Measurements from ENCODE around the gene HOXB3.

Gene HOXB3

DNA sequence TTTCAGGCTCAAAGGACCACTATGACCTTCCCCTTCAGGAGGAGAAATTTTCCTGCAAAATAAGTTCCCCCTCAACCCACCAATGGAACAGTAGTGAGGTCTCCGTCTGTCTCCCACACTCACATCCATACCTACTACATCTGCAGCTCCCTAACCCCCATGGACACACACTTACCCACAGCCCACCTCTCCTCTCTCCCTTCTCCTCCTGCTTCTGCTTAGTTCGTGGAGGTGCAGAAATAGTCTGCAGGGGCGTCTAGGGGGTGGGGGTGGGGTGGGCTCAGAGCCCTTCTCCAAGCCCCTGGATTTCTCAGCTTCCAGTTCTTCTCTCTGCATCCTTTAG, 20.8 kb downstream of the HOXB3 start:
- DNase-seq = no peak
- H3K9me3 Mint-ChIP-seq = no peaks in the 10 kb centered on the region
- peaks cover 5% of the 10 kb centered on the region for H3K27me3 Mint-ChIP-seq
- no peaks in the 10 kb centered on the region for H3K36me3 Mint-ChIP-seq (ENCODE audit: low read depth)
- H3K4me1 Mint-ChIP-seq (ENCODE audit: low read depth) = peaks cover 7% of the 10 kb centered on the region
- no peak overlapping the region for H3K4me3 Mint-ChIP-seq
- no peak overlapping the region for H3K27ac Mint-ChIP-seq

GRCh38 chr17:48568499-48569239, 21.4 kb downstream of the HOXB3 start:
- Mint-ChIP-seq H3K36me3 (ENCODE audit: low read depth) (no peaks in the 10 kb centered on the region), H3K4me1 (ENCODE audit: low read depth) (peaks cover 10% of the 10 kb centered on the region), H3K9me3 (no peaks in the 10 kb centered on the region), H3K4me3 (peak overlapping the region; percentile 29), H3K27me3 (peaks cover 5% of the 10 kb centered on the region), H3K27ac (no peak overlapping the region)
- DNase-seq = no peak

DNA sequence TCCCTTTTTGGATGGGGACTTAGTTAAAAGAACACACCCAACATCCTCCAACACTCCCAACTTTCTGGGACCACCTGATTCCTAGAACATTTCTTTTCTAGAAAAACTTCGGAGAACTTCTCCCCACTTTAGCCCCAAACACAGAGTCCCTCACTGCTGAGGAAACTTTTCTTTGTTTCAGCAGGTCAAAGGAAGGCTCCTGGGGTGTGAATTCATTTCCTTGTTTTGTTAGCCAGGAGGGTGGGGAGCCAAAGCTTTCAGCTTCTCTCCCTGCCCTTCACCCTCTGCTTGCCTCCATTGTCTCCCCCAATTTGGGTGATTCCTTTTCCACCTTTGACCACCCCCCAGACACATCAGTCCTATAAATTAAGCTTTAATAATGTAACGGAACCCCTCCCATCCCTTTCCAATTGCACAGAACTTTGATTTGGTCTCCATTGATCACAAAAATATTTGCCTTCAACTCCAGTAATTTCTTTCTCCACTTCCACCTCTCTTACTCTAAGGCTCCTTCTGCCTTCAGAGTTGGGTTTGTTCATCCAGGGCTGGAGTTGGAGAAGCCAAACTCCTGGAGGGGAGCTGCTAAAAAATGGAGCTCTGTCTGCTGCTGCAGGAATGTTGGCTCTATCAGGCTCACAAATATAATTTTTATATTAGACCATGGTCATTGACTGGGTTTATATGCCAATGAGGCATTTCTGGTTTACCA, 22.2 kb downstream of the HOXB3 start:
- H3K27ac Mint-ChIP-seq = no peak overlapping the region
- no peaks in the 10 kb centered on the region for H3K9me3 Mint-ChIP-seq
- no peak for DNase-seq
- H3K36me3 Mint-ChIP-seq (ENCODE audit: low read depth) = no peaks in the 10 kb centered on the region
- H3K4me1 Mint-ChIP-seq (ENCODE audit: low read depth) = peaks cover 10% of the 10 kb centered on the region
- H3K4me3 Mint-ChIP-seq = no peak overlapping the region
- H3K27me3 Mint-ChIP-seq = peaks cover 14% of the 10 kb centered on the region

- Mint-ChIP-seq H3K27me3 (peaks cover 20% of the 10 kb centered on the region), H3K4me1 (ENCODE audit: low read depth) (peaks cover 10% of the 10 kb centered on the region), H3K4me3 (no peak overlapping the region), H3K9me3 (no peaks in the 10 kb centered on the region), H3K27ac (no peak overlapping the region), H3K36me3 (ENCODE audit: low read depth) (no peaks in the 10 kb centered on the region)
- DNase-seq = no peak
Measured at GRCh38 chr17:48567209-48567608, 22.8 kb downstream of the HOXB3 start.

- no peak overlapping the region for H3K27ac Mint-ChIP-seq
- peaks cover 22% of the 10 kb centered on the region for H3K27me3 Mint-ChIP-seq
- H3K4me1 Mint-ChIP-seq (ENCODE audit: low read depth) = peaks cover 10% of the 10 kb centered on the region
- DNase-seq = no peak
- H3K36me3 Mint-ChIP-seq (ENCODE audit: low read depth) = no peaks in the 10 kb centered on the region
- H3K4me3 Mint-ChIP-seq = no peak overlapping the region
- H3K9me3 Mint-ChIP-seq = no peaks in the 10 kb centered on the region
Measured at GRCh38 chr17:48566717-48567116, 23.3 kb downstream of the HOXB3 start.

DNA sequence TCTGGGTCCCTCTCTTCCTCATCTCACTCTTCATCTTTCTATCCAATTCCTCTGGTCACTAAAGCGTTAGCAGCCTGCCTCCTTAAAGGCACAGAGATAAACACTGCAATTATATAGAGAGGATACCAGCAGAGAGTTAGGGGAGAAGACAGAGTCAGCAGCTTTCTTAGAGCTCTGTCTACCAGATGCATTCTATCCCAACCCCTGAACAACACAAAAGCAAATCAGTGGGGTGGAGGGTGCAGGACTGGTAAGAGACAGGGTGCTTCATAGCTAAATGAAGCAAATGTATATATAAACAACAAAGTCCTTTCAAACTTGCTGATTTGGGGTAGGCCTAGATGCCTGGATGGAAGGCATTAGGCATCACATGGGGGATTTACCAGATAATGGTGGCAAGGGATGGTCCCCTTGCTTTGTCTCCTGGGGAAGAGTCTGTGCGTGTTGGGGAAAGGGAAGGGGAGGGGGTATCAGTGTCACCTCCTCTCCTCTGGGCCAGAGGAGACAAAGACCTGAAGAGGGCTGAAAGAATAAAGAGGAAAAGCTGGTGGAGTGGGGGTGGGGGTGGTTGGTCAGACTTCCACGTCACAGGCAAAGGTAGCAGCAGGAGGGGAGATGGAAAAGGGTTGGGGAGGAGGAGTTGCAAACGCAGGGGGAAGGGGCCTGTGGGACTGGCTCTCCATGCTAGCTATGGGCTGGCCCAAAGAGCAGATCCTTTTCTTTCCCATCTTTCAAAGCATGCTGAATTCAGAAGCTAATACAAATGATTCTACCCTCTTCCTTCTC, 23.9 kb downstream of the HOXB3 start:
- no peak overlapping the region for H3K27ac Mint-ChIP-seq
- H3K36me3 Mint-ChIP-seq (ENCODE audit: low read depth) = no peaks in the 10 kb centered on the region
- no peak overlapping the region for H3K4me3 Mint-ChIP-seq
- no peaks in the 10 kb centered on the region for H3K9me3 Mint-ChIP-seq
- H3K4me1 Mint-ChIP-seq (ENCODE audit: low read depth) = peaks cover 10% of the 10 kb centered on the region
- DNase-seq = no peak
- peaks cover 26% of the 10 kb centered on the region for H3K27me3 Mint-ChIP-seq

DNA sequence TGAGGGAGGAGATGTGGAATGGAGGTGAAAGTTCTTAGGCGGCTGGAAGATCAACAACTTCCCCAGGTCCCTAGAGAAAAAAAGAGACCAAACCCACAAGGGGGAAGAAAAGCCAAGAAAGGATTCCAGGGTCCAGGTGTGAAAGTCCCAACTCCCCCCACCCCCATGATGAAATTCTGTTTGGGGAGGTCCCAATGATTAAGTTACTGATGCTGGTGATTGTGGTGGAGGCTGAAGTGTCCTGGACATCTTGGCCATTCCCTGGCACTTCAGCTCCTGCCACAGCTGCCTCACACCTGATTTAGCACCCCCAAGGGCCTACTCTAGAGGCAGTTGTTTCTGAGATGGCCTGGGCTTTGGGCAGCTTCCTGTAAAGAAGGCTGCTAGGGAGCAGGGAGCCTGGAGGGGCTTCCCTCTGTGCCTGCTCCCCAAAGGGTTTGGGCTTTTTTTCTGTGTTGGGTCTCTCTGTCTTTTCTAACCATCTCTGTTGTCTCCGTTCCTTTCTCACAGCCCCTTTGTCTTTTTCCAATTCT, 25.0 kb downstream of the HOXB3 start:
- DNase-seq = no peak
- Mint-ChIP-seq H3K27ac (no peak overlapping the region), H3K4me3 (no peak overlapping the region), H3K4me1 (ENCODE audit: low read depth) (peaks cover 10% of the 10 kb centered on the region), H3K9me3 (no peaks in the 10 kb centered on the region), H3K36me3 (ENCODE audit: low read depth) (no peaks in the 10 kb centered on the region), H3K27me3 (peaks cover 24% of the 10 kb centered on the region)

DNA sequence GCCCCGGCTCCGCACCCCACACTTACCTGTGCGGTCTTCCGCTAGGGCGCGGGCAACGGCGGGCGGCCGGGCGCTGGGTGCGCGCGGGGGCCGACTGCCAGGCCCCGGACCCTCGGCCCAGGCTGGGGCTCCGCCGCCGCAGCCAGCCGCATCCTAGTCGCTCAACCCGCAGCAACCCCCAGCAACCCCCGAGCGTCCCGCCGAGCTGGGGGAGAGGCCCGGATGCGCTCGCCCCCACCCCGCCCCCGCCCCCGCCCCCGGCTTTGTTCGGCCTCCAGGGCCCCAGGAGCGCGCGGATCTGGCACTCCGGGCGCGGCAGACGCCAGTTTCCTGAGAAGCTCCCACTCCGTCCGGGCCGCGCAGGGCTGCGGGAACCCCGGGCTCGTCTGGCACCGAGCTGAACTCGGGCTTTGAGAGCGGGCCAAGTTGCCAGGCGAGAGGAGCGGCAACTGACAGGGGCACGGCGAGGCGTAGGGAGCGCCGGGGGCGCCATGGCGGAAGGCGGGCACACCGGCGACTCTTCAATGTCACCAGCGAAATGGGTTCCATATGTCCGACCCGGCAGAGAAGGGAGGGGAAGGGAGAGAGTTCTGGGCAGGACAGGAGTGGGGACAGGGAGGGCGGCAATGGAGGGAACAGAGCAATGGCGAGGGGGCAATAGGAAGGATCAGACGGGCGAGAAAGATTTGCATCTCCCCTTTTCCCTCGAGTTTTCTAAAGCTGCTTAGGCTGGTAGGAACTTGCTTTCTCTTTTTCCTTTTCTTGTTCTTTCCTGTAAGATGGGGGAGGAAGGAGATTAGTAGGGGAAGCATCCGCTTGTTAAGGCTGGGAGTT, 25.6 kb downstream of the HOXB3 start:
- no peaks in the 10 kb centered on the region for H3K36me3 Mint-ChIP-seq (ENCODE audit: low read depth)
- no peak for DNase-seq
- peaks cover 23% of the 10 kb centered on the region for H3K27me3 Mint-ChIP-seq
- H3K4me3 Mint-ChIP-seq = peak overlapping the region; percentile 51
- H3K9me3 Mint-ChIP-seq = no peaks in the 10 kb centered on the region
- peaks cover 10% of the 10 kb centered on the region for H3K4me1 Mint-ChIP-seq (ENCODE audit: low read depth)
- no peak overlapping the region for H3K27ac Mint-ChIP-seq

DNA sequence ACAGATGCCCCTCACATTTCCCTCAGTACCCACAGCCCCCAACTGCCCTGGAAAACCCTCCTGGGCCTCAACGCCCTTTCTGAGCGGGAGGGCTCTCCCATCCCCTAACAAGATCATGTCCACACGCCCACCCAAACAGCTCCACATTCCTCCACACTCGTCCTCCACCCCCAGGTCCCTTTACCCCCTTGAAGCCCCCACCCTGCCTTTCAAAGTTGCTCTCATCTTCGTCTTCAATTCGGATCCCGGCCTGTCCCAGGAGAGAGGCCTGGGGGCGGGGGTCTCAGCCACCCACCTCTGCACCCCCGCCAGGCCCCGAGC, 26.2 kb downstream of the HOXB3 start:
- Mint-ChIP-seq H3K27ac (no peak overlapping the region), H3K4me1 (ENCODE audit: low read depth) (peaks cover 10% of the 10 kb centered on the region), H3K36me3 (ENCODE audit: low read depth) (no peaks in the 10 kb centered on the region), H3K27me3 (peaks cover 26% of the 10 kb centered on the region), H3K9me3 (no peaks in the 10 kb centered on the region), H3K4me3 (no peak overlapping the region)
- no peak for DNase-seq

DNA sequence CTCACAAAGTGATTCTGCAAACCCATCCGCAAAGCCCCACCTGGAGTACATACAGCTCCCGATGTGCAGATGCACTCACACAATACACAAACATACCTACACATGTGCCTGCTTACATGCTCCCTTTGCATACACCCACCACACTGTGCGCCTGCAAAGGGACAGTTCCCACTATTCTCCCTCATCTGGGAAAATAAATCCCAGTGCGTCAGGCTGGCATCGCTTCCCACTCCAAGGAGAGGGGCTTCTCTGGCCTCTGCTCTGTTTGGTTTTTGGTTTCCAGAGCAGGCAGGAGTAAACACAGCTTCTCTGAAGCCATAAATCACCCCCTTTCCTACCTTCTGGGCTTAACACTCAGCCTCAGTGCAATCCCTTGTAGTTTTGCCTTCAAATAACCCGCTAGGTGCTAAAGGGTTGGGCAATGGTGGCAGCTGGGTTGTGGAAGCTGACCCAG, 26.6 kb downstream of the HOXB3 start:
- peaks cover 30% of the 10 kb centered on the region for H3K27me3 Mint-ChIP-seq
- H3K36me3 Mint-ChIP-seq (ENCODE audit: low read depth) = no peaks in the 10 kb centered on the region
- no peaks in the 10 kb centered on the region for H3K9me3 Mint-ChIP-seq
- peaks cover 9% of the 10 kb centered on the region for H3K4me1 Mint-ChIP-seq (ENCODE audit: low read depth)
- DNase-seq = no peak
- H3K4me3 Mint-ChIP-seq = no peak overlapping the region
- no peak overlapping the region for H3K27ac Mint-ChIP-seq

GRCh38 chr17:48562934-48563333, 27.1 kb downstream of the HOXB3 start:
- Mint-ChIP-seq H3K27me3 (peaks cover 34% of the 10 kb centered on the region), H3K4me1 (ENCODE audit: low read depth) (peaks cover 6% of the 10 kb centered on the region), H3K4me3 (no peak overlapping the region)

DNA sequence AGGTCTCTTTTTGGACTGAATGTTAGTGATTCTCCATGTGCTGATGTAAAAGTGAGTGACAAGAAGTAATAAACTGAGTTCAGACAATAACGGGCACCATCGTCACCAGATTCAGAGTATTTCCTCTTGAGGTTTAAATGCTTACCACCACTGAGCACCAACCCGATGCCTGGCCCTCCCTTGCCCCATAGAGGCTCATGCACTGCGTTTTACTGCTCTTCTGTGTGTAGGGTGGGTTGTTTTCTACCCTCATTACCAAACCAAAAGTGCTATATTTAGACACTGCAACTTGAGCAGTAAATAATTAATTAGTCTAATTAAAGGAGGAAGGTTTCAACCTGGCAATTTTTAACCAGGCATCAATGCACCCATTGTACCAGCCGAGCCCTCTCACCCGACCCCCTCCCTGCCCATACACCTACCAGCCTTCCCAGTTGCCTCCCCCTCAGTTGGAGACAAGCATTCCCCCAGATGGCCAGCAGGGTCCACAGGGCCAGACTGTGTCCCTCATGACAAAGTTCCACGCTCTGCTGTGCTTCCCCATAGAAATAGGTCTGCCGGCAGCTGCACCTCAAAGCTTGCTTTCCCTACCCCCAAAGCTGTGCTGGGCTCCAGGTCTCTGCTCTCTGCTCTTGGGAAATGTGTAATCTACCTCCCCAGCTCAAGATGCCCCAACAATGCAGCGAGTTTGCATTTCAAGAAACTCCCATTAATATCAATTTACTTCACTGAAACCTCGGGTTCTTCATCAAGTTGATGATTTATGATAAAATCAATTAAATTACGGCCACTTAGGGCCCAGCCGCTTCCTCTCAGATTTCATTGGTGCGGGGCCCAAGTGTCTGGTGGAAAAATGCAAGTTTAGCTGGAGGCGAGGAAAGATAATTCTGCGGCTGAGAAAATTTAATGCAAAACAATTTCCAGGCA, 27.9 kb downstream of the HOXB3 start:
- Mint-ChIP-seq H3K4me1 (ENCODE audit: low read depth) (peaks cover 6% of the 10 kb centered on the region), H3K36me3 (ENCODE audit: low read depth) (no peaks in the 10 kb centered on the region), H3K9me3 (no peaks in the 10 kb centered on the region), H3K27ac (no peak overlapping the region), H3K4me3 (no peak overlapping the region), H3K27me3 (peaks cover 38% of the 10 kb centered on the region)
- DNase-seq = no peak

More at GRCh38 chr17:48562934-48563333, 27.1 kb downstream of the HOXB3 start:
- DNase-seq = no peak
- Mint-ChIP-seq H3K9me3 (no peaks in the 10 kb centered on the region), H3K36me3 (ENCODE audit: low read depth) (no peaks in the 10 kb centered on the region), H3K27ac (no peak overlapping the region)
